IPS-NIHi7 (cell line): ENCODE data around the gene NCOA3.
A peak's percentile ranks its signal among the peaks of the same experiment; 100 is the strongest.

Experiments
- DNase-seq: peaks from one replicate; pipeline ENCODE4 v3.0.0; 2012; ENCODE audit warnings: mixed read lengths; ENCODE audit errors: extremely low spot score

The NCOA3 gene

DNA sequence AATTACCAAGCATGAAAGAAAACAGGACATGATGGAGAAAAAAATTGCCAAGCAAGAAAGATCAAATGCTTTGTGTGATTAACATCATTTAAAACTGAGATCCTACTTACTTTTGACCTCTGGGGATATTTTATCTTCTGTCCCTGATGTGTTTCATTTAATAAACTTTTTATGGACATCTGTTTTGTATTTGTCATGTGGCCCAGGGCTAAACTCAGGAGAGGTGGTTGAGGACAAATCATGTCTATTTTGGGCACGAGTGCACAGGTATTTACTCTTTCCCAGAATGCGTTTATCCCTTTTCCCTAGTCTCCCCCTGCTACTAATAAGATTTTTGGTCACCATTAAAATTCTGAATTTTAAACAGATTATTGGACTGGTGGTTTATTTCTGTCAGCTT, 128.2 kb downstream of the NCOA3 start:
- DNase-seq: no peak

DNA sequence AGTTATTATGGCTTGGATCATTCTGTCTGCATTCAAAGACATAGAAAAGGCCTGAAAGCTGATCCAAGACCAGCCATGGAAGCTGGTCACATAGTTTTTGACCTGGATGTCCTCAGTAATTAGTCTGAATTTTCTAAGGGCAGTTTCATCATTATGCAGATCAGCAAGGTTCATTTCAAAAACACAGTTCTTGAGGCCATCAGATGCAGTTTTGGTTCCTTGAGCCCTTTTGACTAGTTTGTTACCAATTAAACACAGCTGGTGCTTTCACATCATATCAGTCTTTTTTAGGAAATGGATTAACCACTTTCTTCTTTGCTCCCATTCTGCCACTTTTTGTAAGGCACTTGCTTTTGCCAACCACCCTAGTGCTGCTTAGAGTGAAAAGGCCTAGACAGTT, 129.4 kb downstream of the NCOA3 start:
- DNase-seq: no peak

DNA sequence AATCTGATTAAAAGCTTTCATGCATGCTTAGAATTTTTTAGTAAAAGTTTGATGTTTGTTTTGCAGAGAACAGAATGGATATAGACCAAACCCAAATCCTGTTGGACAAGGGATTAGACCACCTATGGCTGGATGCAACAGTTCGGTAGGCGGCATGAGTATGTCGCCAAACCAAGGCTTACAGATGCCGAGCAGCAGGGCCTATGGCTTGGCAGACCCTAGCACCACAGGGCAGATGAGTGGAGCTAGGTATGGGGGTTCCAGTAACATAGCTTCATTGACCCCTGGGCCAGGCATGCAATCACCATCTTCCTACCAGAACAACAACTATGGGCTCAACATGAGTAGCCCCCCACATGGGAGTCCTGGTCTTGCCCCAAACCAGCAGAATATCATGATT, 133.6 kb downstream of the NCOA3 start:
- no peak for DNase-seq

GRCh38 chr20:47638851-47639250, 137.2 kb downstream of the NCOA3 start:
- no peak for DNase-seq

DNA sequence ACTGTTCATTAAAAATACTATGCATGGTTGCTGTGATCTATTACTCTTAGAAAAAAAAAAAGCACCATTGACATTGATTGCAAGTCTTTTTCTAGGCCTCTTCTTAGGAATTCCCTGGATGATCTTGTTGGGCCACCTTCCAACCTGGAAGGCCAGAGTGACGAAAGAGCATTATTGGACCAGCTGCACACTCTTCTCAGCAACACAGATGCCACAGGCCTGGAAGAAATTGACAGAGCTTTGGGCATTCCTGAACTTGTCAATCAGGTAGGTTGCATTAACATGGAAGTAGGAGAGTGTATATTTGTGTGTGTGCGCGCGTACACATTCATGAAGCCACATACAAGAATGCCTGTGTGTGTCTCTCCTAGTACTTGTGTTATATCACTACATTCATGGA, 140.4 kb downstream of the NCOA3 start:
- DNase-seq: no peak

GRCh38 chr20:47642624-47643023, 140.9 kb downstream of the NCOA3 start:
- DNase-seq: no peak

GRCh38 chr20:47645632-47646031, 143.9 kb downstream of the NCOA3 start:
- DNase-seq: no peak

GRCh38 chr20:47647994-47648393, 146.3 kb downstream of the NCOA3 start:
- DNase-seq: no peak

GRCh38 chr20:47648943-47649342, 147.3 kb downstream of the NCOA3 start:
- DNase-seq: peak; percentile 71

DNA sequence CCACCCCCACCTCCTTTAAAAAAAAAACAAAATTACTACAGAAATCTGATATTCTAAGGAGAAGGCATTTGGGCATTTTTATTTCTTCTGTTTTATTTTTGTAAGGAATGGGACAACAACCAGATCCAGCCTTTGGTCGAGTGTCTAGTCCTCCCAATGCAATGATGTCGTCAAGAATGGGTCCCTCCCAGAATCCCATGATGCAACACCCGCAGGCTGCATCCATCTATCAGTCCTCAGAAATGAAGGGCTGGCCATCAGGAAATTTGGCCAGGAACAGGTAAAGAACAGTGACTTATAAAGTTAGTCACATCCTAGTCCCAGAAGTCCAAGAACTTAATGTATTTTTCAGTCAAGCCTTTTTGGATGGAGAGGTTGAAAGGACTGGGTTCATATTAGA, 150.6 kb downstream of the NCOA3 start:
- DNase-seq: no peak

GRCh38 chr20:47652794-47653193, 151.1 kb downstream of the NCOA3 start:
- no peak for DNase-seq

GRCh38 chr20:47653869-47654268, 152.2 kb downstream of the NCOA3 start:
- DNase-seq: no peak

DNA sequence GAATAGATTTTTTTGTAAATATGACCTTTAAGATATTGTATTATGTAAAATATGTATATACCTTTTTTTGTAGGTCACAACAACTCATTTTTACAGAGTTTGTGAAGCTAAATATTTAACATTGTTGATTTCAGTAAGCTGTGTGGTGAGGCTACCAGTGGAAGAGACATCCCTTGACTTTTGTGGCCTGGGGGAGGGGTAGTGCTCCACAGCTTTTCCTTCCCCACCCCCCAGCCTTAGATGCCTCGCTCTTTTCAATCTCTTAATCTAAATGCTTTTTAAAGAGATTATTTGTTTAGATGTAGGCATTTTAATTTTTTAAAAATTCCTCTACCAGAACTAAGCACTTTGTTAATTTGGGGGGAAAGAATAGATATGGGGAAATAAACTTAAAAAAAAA, 152.7 kb downstream of the NCOA3 start:
- DNase-seq: no peak

- DNase-seq: no peak
Observed at GRCh38 chr20:47655635-47656034, 153.9 kb downstream of the NCOA3 start.

GRCh38 chr20:47656318-47656717, 154.6 kb downstream of the NCOA3 start:
- DNase-seq: no peak

GRCh38 chr20:47659904-47660601, 158.4 kb downstream of the NCOA3 start:
- DNase-seq: no peak

DNA sequence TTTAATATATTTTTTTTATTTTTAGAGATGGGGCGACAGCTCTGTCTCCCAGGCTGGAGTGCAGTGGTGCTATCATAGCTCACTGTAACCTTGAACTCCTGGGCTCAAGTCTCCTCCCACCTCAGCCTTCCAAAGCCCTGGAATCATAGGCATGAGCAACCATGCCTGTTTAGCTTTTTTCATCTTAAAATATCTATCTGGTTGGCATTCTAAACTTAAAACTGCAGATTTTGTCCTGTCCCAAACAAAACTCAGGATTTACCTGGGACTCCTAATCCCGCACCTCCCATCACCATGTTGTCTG, 158.9 kb downstream of the NCOA3 start:
- DNase-seq: no peak

DNA sequence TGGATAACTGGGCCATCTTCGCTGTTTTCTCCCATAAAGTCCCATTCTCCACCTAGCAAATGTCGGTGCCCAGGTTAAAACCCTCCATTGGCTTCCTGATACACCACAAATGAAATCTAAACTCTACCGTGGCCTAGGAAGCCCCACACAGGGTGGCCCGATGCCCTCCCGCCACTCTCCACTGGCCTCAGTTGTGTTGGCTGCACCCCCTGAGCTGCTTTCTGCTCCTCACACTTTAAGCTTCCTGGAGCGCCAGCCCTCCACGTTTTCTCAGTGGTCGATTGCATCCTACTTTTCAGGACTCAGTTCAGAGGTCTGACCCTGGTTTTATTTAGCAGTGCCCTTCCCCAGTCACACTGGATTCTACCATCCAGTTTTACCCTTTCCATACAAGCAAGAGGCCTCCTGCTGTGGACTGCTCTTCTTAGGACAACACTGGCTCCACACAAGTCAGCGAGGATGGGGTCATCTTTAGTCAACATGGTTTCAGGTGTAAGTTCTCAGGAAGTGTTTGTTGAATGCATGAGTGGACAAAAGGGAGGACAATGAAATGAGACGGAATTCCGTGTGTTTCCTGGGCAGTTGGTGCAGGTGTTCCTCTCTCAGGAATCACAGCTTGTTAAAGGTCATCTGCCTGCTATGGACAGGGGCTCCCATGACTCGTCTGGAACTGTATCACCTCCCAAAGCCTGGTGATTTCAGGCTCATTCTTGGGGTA, 159.5 kb downstream of the NCOA3 start:
- DNase-seq: no peak

- DNase-seq: no peak
Observed at GRCh38 chr20:47661714-47662113, 160.0 kb downstream of the NCOA3 start.

DNA sequence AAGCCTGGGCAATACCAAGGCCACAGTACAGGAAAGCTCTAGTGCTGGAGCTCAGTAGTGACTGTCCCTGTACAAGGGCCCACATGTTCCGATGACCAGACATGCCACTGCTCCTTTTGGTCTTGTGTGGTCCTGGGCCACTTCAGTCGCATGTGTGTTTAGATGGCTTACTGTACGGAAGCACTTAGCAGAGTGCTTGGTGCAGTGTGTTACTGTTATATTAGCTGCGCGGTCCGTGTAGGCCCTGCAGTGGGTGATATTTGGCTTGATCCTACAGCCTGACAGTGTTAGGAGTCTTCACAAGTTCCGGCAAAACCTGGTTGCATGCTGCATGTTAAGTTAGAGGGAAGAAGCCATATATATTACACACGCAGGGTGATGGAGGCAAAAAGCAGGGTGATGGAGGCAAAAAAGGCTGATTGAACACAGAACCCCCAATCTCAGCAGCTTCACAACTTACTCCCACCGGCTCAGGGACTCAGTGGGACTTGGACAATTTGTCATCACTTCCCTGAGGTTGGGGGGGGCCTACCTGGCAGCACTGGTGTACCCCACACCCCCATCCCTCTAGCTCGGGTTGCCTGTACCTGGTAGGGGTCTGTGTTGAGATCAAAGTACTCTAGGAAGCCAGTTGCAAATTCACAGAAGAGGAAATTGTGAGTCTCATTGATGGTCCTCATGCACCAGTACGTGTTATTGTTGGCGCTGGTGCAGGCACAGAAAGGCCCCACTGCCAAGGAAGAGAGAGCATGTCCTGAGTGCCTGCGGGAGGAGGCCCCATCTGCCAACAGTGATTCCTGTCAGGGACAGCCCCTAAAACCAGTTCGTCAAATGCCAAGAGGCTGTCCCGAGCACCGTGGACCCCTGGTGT, 161.0 kb downstream of the NCOA3 start:
- no peak for DNase-seq

- peak; percentile 94 for DNase-seq
Observed at GRCh38 chr20:47663354-47664067, 161.8 kb downstream of the NCOA3 start.

DNA sequence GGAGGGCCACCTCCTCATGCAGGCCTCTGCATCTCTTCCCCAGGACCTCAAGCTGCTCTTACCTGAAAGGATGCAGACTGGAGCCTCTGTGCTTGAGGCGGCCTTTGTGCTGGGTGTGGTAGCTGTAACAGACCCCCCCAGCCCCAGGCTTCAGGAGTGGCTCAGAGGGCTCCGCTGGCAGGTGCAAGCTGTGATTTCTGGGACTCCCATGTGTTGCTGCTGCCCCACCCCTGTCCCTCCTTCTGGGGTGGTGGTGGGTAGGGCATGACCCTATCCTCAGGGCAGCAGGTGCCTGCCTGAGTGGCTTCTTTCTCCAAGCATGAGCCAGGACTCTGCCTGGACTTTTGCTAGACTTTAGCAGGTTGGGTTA, 162.4 kb downstream of the NCOA3 start:
- DNase-seq: no peak
